NCI-H1436 (cell line): Measurements from ENCODE around the gene FAHD1.

Experiments used
- DNase-seq: peaks from one replicate; lab custom pipeline; 2025; lab: John Stamatoyannopoulos, UW

Gene FAHD1

GRCh38 chr16:1826691-1827573 lies at the start of gene FAHD1, which contains the start of gene HAGH:
Gene FAHD1 (plus strand): TSS chr16:1827206. CDS start chr16:1827239, 33 bp downstream.
Gene HAGH (minus strand): TSS chr16:1826825. CDS start chr16:1826787, 38 bp downstream.
- peak; percentile 78 for DNase-seq

- DNase-seq: no peak
Observed at GRCh38 chr16:1777375-1778199, 49.4 kb upstream of the FAHD1 start.

GRCh38 chr16:1778200-1779179 lies 48.5 kb upstream of the FAHD1 start:
- DNase-seq: no peak

- no peak for DNase-seq
Observed at GRCh38 chr16:1779234-1779701, 47.7 kb upstream of the FAHD1 start.

GRCh38 chr16:1779741-1780676 lies 47.0 kb upstream of the FAHD1 start:
- DNase-seq: no peak

GRCh38 chr16:1780677-1781072 lies 46.3 kb upstream of the FAHD1 start:
- DNase-seq: no peak

- DNase-seq: no peak
Observed at GRCh38 chr16:1781254-1781653, 45.8 kb upstream of the FAHD1 start.

- no peak for DNase-seq
Observed at GRCh38 chr16:1781758-1782407, 45.1 kb upstream of the FAHD1 start.

- DNase-seq: peak; percentile 99
Observed at GRCh38 chr16:1782408-1783264, 44.4 kb upstream of the FAHD1 start, which contains the start of the genes NUBP2 and SPSB3. Gene NUBP2 (plus strand): TSS chr16:1782960. CDS start chr16:1783021, 61 bp downstream. Gene SPSB3 (minus strand): TSS chr16:1782571. CDS start chr16:1781483, 1,088 bp downstream.

GRCh38 chr16:1784977-1785845 lies 41.8 kb upstream of the FAHD1 start:
- no peak for DNase-seq

- no peak for DNase-seq
Observed at GRCh38 chr16:1785846-1786170, 41.2 kb upstream of the FAHD1 start.

- DNase-seq: no peak
Observed at GRCh38 chr16:1786242-1787055, 40.6 kb upstream of the FAHD1 start.

GRCh38 chr16:1787056-1787321 lies 40.0 kb upstream of the FAHD1 start:
- no peak for DNase-seq

- no peak for DNase-seq
Observed at GRCh38 chr16:1787322-1788094, 39.5 kb upstream of the FAHD1 start.

- no peak for DNase-seq
Observed at GRCh38 chr16:1788095-1788707, 38.8 kb upstream of the FAHD1 start.

- no peak for DNase-seq
Observed at GRCh38 chr16:1788708-1789100, 38.3 kb upstream of the FAHD1 start.
